KMS-11 (cell line): ENCODE measurements around the gene PAK6.

Experiments
- H2AFZ ChIP-seq: fragments of 200-600 bp; sonication (generic); 2 replicates; pipeline ENCODE4 v1.6.1; 2016; ENCODE audit warnings: antibody characterized with exemption, mixed run types, low read depth
- H3K27ac ChIP-seq: fragments of 200-600 bp; sonication (generic); 2 replicates; pipeline ENCODE4 v1.6.1; 2016; ENCODE audit warnings: mild to moderate bottlenecking, mixed run types
- H3K27me3 ChIP-seq: fragments of 200-600 bp; sonication (generic); 2 replicates; pipeline ENCODE4 v1.6.1; 2017; ENCODE audit warnings: mild to moderate bottlenecking, low read depth, mixed run types, moderate library complexity; ENCODE audit not compliant: insufficient read depth
- H3K36me3 ChIP-seq: fragments of 200-600 bp; sonication (generic); 2 replicates; pipeline ENCODE4 v1.6.1; 2017; ENCODE audit warnings: mild to moderate bottlenecking, mixed run types; ENCODE audit not compliant: insufficient read depth
- H3K4me1 ChIP-seq: fragments of 200-600 bp; sonication (generic); 2 replicates; pipeline ENCODE4 v1.6.1; 2016; ENCODE audit warnings: mild to moderate bottlenecking, low read depth, mixed run types; ENCODE audit not compliant: poor library complexity, severe bottlenecking
- H3K4me2 ChIP-seq: fragments of 200-600 bp; sonication (generic); 2 replicates; pipeline ENCODE4 v1.7.0; 2016; ENCODE audit warnings: mild to moderate bottlenecking, mixed run types
- H3K4me3 ChIP-seq: fragments of 200-600 bp; sonication (generic); IDR thresholded peaks from 2 replicates; pipeline ENCODE4 v1.6.1; 2017; ENCODE audit warnings: low read depth, low read length, mixed read lengths; ENCODE audit not compliant: insufficient read depth
- H3K79me2 ChIP-seq: fragments of 200-600 bp; sonication (generic); 2 replicates; pipeline ENCODE4 v1.6.1; 2016; ENCODE audit warnings: low read depth, mixed run types; ENCODE audit not compliant: insufficient read depth
- H3K9ac ChIP-seq: fragments of 200-600 bp; sonication (generic); 2 replicates; pipeline ENCODE4 v1.6.1; 2016; ENCODE audit warnings: mild to moderate bottlenecking, mixed run types
- H4K20me1 ChIP-seq: fragments of 200-600 bp; sonication (generic); 2 replicates; pipeline ENCODE4 v1.6.1; 2016; ENCODE audit warnings: mild to moderate bottlenecking, mixed run types; ENCODE audit not compliant: insufficient read depth
- TF ChIP-seq, protein P1 (sequence below): fragments of 200-600 bp; sonication (generic); conservative IDR thresholded peaks from 2 replicates; pipeline ENCODE4 v1.6.1; 2017; ENCODE audit warnings: low read depth, mild to moderate bottlenecking, antibody characterized with exemption, low read length, moderate library complexity, mixed read lengths

Gene PAK6

DNA sequence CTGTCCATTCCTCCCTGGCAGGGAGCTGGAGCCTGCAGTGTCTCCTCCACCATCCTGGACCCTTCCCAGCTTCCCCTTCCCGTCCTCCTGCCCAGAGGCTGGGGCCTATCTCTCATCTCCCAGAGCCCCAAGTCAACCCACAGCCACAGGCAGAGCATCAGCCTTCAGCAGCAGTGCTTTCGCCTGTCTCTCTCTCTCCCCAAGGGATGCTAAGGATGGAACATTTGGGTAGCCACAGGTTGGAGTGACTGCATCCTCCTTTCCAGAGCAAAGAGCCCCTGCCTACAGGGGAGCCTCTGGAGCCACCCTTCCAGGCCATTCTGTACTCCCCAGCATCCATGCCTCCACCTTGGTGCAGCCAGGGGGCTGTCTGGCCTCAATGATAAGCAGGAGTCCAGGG lies 64.7 kb downstream of the PAK6 start:
- Histone ChIP-seq H2AFZ (no peak overlapping the region), H4K20me1 (no peaks in the 10 kb centered on the region), H3K36me3 (no peaks in the 10 kb centered on the region), H3K4me3 (no peak overlapping the region), H3K27me3 (no peaks in the 10 kb centered on the region; the same call in 1 of the 2 replicates), H3K9ac (no peak overlapping the region), H3K4me1 (no peaks in the 10 kb centered on the region), H3K79me2 (no peaks in the 10 kb centered on the region), H3K4me2 (no peak overlapping the region), H3K27ac (no peak overlapping the region)
- TF ChIP-seq, protein P1, sequence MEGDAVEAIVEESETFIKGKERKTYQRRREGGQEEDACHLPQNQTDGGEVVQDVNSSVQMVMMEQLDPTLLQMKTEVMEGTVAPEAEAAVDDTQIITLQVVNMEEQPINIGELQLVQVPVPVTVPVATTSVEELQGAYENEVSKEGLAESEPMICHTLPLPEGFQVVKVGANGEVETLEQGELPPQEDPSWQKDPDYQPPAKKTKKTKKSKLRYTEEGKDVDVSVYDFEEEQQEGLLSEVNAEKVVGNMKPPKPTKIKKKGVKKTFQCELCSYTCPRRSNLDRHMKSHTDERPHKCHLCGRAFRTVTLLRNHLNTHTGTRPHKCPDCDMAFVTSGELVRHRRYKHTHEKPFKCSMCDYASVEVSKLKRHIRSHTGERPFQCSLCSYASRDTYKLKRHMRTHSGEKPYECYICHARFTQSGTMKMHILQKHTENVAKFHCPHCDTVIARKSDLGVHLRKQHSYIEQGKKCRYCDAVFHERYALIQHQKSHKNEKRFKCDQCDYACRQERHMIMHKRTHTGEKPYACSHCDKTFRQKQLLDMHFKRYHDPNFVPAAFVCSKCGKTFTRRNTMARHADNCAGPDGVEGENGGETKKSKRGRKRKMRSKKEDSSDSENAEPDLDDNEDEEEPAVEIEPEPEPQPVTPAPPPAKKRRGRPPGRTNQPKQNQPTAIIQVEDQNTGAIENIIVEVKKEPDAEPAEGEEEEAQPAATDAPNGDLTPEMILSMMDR = no peak

DNA sequence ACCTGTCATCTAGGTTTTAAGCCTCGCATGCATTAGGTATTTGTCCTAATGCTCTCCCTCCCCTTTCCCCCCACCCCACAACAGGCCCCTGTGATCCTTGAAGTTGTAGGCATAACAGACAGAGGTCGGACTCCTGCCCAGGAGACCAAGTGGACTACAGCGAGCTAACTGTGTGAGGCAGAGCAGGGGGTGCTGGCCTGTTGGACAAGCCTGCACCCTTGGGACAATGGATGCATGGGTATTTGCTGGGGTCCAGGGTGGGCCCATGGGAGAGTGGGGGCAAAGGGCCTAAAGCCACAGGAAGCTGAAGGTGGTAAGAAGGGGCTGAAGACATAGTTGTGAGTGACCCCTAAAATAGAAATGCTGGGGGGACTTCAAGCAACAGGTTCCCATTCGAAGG lies 66.4 kb downstream of the PAK6 start:
- no peaks in the 10 kb centered on the region for H3K36me3 ChIP-seq
- H3K27me3 ChIP-seq = no peaks in the 10 kb centered on the region
- TF ChIP-seq, protein P1 = no peak
- H4K20me1 ChIP-seq = no peaks in the 10 kb centered on the region
- no peak overlapping the region for H3K27ac ChIP-seq
- no peak overlapping the region for H2AFZ ChIP-seq
- no peaks in the 10 kb centered on the region for H3K79me2 ChIP-seq
- H3K9ac ChIP-seq = no peak overlapping the region
- H3K4me3 ChIP-seq = no peak overlapping the region
- no peak overlapping the region for H3K4me2 ChIP-seq
- no peaks in the 10 kb centered on the region for H3K4me1 ChIP-seq

DNA sequence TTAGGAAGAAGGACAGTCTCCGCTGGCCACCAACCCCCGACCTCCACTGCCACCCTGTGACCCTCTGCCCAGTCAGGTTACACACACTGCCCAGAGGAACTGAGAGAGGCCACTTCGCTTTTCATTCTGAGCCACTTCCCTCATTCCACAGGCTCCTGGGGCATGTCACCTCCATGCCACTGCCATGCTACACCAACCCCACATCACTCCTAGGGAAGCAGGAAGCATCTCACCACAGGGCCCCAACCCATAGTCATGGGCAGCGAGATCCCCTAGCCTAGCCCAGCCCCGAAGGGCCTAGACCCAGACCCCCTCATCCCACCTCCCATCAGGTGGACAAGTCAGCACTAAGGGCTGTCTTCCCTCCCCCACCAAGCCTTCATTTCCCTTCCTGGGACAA lies 67.5 kb downstream of the PAK6 start:
- H3K4me1 ChIP-seq = no peaks in the 10 kb centered on the region
- H3K4me2 ChIP-seq = no peak overlapping the region
- H4K20me1 ChIP-seq = no peaks in the 10 kb centered on the region
- TF ChIP-seq, protein P1 = no peak
- no peak overlapping the region for H3K9ac ChIP-seq
- H3K4me3 ChIP-seq = no peak overlapping the region
- H3K27me3 ChIP-seq = no peaks in the 10 kb centered on the region
- H2AFZ ChIP-seq = no peak overlapping the region
- no peaks in the 10 kb centered on the region for H3K79me2 ChIP-seq
- H3K36me3 ChIP-seq = no peaks in the 10 kb centered on the region
- H3K27ac ChIP-seq = no peak overlapping the region

DNA sequence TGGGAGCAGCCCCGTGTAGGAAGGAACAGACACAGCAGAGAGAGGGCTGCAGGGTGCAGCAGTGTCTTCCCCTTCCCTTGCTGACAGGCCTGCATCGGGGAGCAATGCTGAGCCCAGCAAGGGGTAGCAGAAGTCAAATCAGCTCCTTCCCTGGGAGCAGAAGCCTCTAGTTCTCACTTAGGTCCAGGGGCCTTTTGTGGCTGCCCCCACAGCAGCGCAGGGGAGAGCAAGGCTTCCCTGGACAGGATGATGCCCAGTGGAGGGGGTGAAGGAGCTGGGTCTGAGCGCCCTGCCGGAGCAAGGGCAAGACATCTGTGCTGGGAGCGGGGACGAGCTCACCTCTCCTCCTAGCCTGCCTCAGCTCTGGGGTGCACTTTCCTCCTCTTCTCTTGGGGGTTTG lies 68.0 kb downstream of the PAK6 start:
- Histone ChIP-seq H3K4me3 (no peak overlapping the region), H3K4me1 (no peaks in the 10 kb centered on the region), H3K4me2 (no peak overlapping the region), H3K9ac (no peak overlapping the region), H3K79me2 (no peaks in the 10 kb centered on the region), H3K36me3 (no peaks in the 10 kb centered on the region), H4K20me1 (no peaks in the 10 kb centered on the region), H3K27ac (no peak overlapping the region), H3K27me3 (no peaks in the 10 kb centered on the region), H2AFZ (no peak overlapping the region)
- TF ChIP-seq, protein P1 = no peak
